CD4-positive, alpha-beta T cell treated with Interleukin-21 for 1 hour (primary cell): ENCODE data around the gene CEL.
"Not testable (repeated sequence)": the region's sequence is repeated elsewhere in the genome, so short reads cannot be mapped to it uniquely, and the experiment has no call there.

ENCODE experiments used
- DNase-seq: peaks from one replicate; pipeline ENCODE4 v3.0.0-alpha.2; 2020

Gene CEL

GRCh38 chr9:133066181-133066983, 4.6 kb downstream of the CEL start:
- no peak for DNase-seq

GRCh38 chr9:133067006-133067405, 5.2 kb downstream of the CEL start:
- DNase-seq: no peak

- no peak for DNase-seq
Observed at GRCh38 chr9:133067813-133068212, 6.0 kb downstream of the CEL start.

- not testable (repeated sequence) for DNase-seq
Observed at GRCh38 chr9:133068431-133068830, 6.7 kb downstream of the CEL start.

GRCh38 chr9:133070500-133070961, 8.8 kb downstream of the CEL start:
- not testable (repeated sequence) for DNase-seq

- not testable (repeated sequence) for DNase-seq
Observed at GRCh38 chr9:133070985-133071384, 9.2 kb downstream of the CEL start.

- DNase-seq: no peak
Observed at GRCh38 chr9:133071484-133072150, 9.8 kb downstream of the CEL start.

GRCh38 chr9:133072210-133072609, 10.4 kb downstream of the CEL start:
- not testable (repeated sequence) for DNase-seq

GRCh38 chr9:133073086-133074014, 11.6 kb downstream of the CEL start:
- no peak for DNase-seq

GRCh38 chr9:133074111-133074651, 12.4 kb downstream of the CEL start:
- no peak for DNase-seq

GRCh38 chr9:133075925-133076630, 14.3 kb downstream of the CEL start:
- DNase-seq: no peak

GRCh38 chr9:133076691-133077090, 14.9 kb downstream of the CEL start:
- no peak for DNase-seq

GRCh38 chr9:133078486-133078885, 16.7 kb downstream of the CEL start:
- DNase-seq: no peak

- no peak for DNase-seq
Observed at GRCh38 chr9:133080161-133080560, 18.4 kb downstream of the CEL start.

GRCh38 chr9:133080786-133081779, 19.3 kb downstream of the CEL start:
- not testable (repeated sequence) for DNase-seq

GRCh38 chr9:133081957-133082644, 20.3 kb downstream of the CEL start:
- not testable (repeated sequence) for DNase-seq

GRCh38 chr9:133083688-133084087, 21.9 kb downstream of the CEL start:
- not testable (repeated sequence) for DNase-seq

GRCh38 chr9:133086212-133086860, 24.6 kb downstream of the CEL start:
- DNase-seq: not testable (repeated sequence)

- no peak for DNase-seq
Observed at GRCh38 chr9:133086894-133087293, 25.1 kb downstream of the CEL start.
